SJCRH30 (cell line): ENCODE measurements around the gene AICDA. TPM values are rescaled to one million over a fixed set of nuclear protein-coding genes. Genes with fewer than 3 reads are reported as not detected.
"Not testable (repeated sequence)": the region's sequence is repeated elsewhere in the genome, so short reads cannot be mapped to it uniquely, and the experiment has no call there.

Source experiments
- DNase-seq, 2 experiments: peaks; one replicate each; pipeline ENCODE4 v3.0.0-alpha.2; 2015 to 2020
- H3K27ac ChIP-seq: fragments of 250-450 bp; sonication (Bioruptor Pico); 2 replicates; pipeline ENCODE4 v1.5.1; 2020; ENCODE audit warnings: mild to moderate bottlenecking, moderate library complexity
- H3K27me3 ChIP-seq: fragments of 250-450 bp; sonication (Bioruptor Pico); 2 replicates; pipeline ENCODE4 v1.5.1; 2020; ENCODE audit warnings: mild to moderate bottlenecking, moderate library complexity
- H3K36me3 ChIP-seq: fragments of 250-450 bp; sonication (Bioruptor Pico); 2 replicates; pipeline ENCODE4 v1.5.1; 2020; ENCODE audit warnings: mild to moderate bottlenecking, moderate library complexity
- H3K4me1 ChIP-seq: fragments of 250-450 bp; sonication (Bioruptor Pico); 2 replicates; pipeline ENCODE4 v1.5.1; 2020; ENCODE audit warnings: mild to moderate bottlenecking, moderate library complexity
- H3K4me3 ChIP-seq: fragments of 250-450 bp; sonication (Bioruptor Pico); 2 replicates; pipeline ENCODE4 v1.5.1; 2020; ENCODE audit warnings: mild to moderate bottlenecking, moderate library complexity
- H3K9me3 ChIP-seq: fragments of 250-450 bp; sonication (Bioruptor Pico); replicated peaks from 2 replicates; pipeline ENCODE4 v1.5.1; 2020; ENCODE audit warnings: mild to moderate bottlenecking, moderate library complexity
- total RNA-seq: library from RNA; depleted of rRNA; stranded (reverse); fragments of >200 nt; shearing (Covaris generic); gene quantifications from 2 replicates; pipeline ENCODE4 v1.2.3, GENCODE V29; 2014

Gene AICDA
- total RNA-seq, 1 experiment from 2014 or later: not detected

GRCh38 chr12:8635342-8636006 is 22.8 kb upstream of the AICDA start:
- H3K9me3 ChIP-seq, H3K27me3 ChIP-seq, H3K27ac ChIP-seq, H3K4me3 ChIP-seq, H3K36me3 ChIP-seq: not testable (repeated sequence)
- DNase-seq: peak in 1 of 2 experiments; percentile 24
- peaks cover 21% of the 10 kb centered on the region for H3K4me1 ChIP-seq

GRCh38 chr12:8630131-8630530 is 17.5 kb upstream of the AICDA start:
- peaks cover 10% of the 10 kb centered on the region for H3K4me1 ChIP-seq
- peak overlapping the region; percentile 54 for H3K27ac ChIP-seq
- no peaks in the 10 kb centered on the region for H3K9me3 ChIP-seq
- no peaks in the 10 kb centered on the region for H3K36me3 ChIP-seq
- H3K4me3 ChIP-seq: no peak overlapping the region
- no peaks in the 10 kb centered on the region for H3K27me3 ChIP-seq
- DNase-seq: no peak

- Histone ChIP-seq H3K4me1 (peaks cover 9% of the 10 kb centered on the region), H3K27ac (peak overlapping the region; percentile 54), H3K36me3 (no peaks in the 10 kb centered on the region), H3K4me3 (no peak overlapping the region), H3K9me3 (no peaks in the 10 kb centered on the region), H3K27me3 (no peaks in the 10 kb centered on the region)
- DNase-seq: peak; percentile 38 to 50
Observed at GRCh38 chr12:8629486-8630033, 16.9 kb upstream of the AICDA start.

GRCh38 chr12:8628731-8629130 is 16.1 kb upstream of the AICDA start:
- Histone ChIP-seq H3K4me3 (no peak overlapping the region), H3K36me3 (no peaks in the 10 kb centered on the region), H3K27me3 (no peaks in the 10 kb centered on the region), H3K9me3 (no peaks in the 10 kb centered on the region), H3K27ac (peak overlapping the region; percentile 54), H3K4me1 (peaks cover 9% of the 10 kb centered on the region)
- no peak for DNase-seq

- not testable (repeated sequence) for H3K4me1 ChIP-seq, H3K36me3 ChIP-seq, H3K27ac ChIP-seq, DNase-seq, H3K4me3 ChIP-seq, H3K9me3 ChIP-seq, H3K27me3 ChIP-seq
Observed at GRCh38 chr12:8624750-8625149, 12.1 kb upstream of the AICDA start.

GRCh38 chr12:8622646-8623045 is 10.0 kb upstream of the AICDA start:
- DNase-seq: no peak
- Histone ChIP-seq H3K9me3 (no peaks in the 10 kb centered on the region), H3K4me1 (no peaks in the 10 kb centered on the region), H3K27ac (no peak overlapping the region), H3K27me3 (0 out of 2 replicates have a peak, but pooled peaks cover 3% of the 10 kb centered on the region), H3K36me3 (no peaks in the 10 kb centered on the region), H3K4me3 (no peak overlapping the region)

GRCh38 chr12:8615206-8615605 is 2.5 kb upstream of the AICDA start:
- no peaks in the 10 kb centered on the region for H3K9me3 ChIP-seq
- no peak overlapping the region for H3K27ac ChIP-seq
- H3K4me3 ChIP-seq: no peak overlapping the region
- peaks cover 16% of the 10 kb centered on the region for H3K4me1 ChIP-seq
- H3K36me3 ChIP-seq: no peaks in the 10 kb centered on the region
- no peaks in the 10 kb centered on the region for H3K27me3 ChIP-seq
- peak in 1 of 2 experiments; percentile 31 for DNase-seq

GRCh38 chr12:8613881-8614280 is 1.2 kb upstream of the AICDA start:
- not testable (repeated sequence) for H3K4me3 ChIP-seq, H3K36me3 ChIP-seq, H3K9me3 ChIP-seq, H3K27ac ChIP-seq, H3K27me3 ChIP-seq, DNase-seq
- peaks cover 16% of the 10 kb centered on the region for H3K4me1 ChIP-seq

- Histone ChIP-seq H3K27me3 (no peaks in the 10 kb centered on the region), H3K4me3 (no peak overlapping the region), H3K9me3 (no peaks in the 10 kb centered on the region), H3K36me3 (no peaks in the 10 kb centered on the region), H3K4me1 (peaks cover 16% of the 10 kb centered on the region), H3K27ac (no peak overlapping the region)
- peak; percentile 15 to 64 for DNase-seq
Observed at GRCh38 chr12:8609061-8609570, 3.5 kb downstream of the AICDA start.

GRCh38 chr12:8606890-8607289 is 5.8 kb downstream of the AICDA start:
- no peak overlapping the region for H3K27ac ChIP-seq
- no peak overlapping the region for H3K4me3 ChIP-seq
- no peaks in the 10 kb centered on the region for H3K9me3 ChIP-seq
- peaks cover 14% of the 10 kb centered on the region for H3K4me1 ChIP-seq
- no peak for DNase-seq
- no peaks in the 10 kb centered on the region for H3K27me3 ChIP-seq
- no peaks in the 10 kb centered on the region for H3K36me3 ChIP-seq

GRCh38 chr12:8605057-8605456 is 7.6 kb downstream of the AICDA start:
- no peak for DNase-seq
- no peaks in the 10 kb centered on the region for H3K27me3 ChIP-seq
- H3K9me3 ChIP-seq: no peaks in the 10 kb centered on the region
- H3K4me1 ChIP-seq: no peaks in the 10 kb centered on the region; the same call in 1 of the 2 replicates
- H3K27ac ChIP-seq: no peak overlapping the region
- no peaks in the 10 kb centered on the region for H3K36me3 ChIP-seq
- H3K4me3 ChIP-seq: no peak overlapping the region

GRCh38 chr12:8603856-8604255 is 8.8 kb downstream of the AICDA start:
- Histone ChIP-seq H3K36me3 (no peaks in the 10 kb centered on the region), H3K27me3 (no peaks in the 10 kb centered on the region), H3K9me3 (no peaks in the 10 kb centered on the region), H3K27ac (no peak overlapping the region), H3K4me3 (no peak overlapping the region), H3K4me1 (no peaks in the 10 kb centered on the region)
- peak in 1 of 2 experiments; percentile 7 for DNase-seq

- no peaks in the 10 kb centered on the region for H3K9me3 ChIP-seq
- H3K4me3 ChIP-seq: no peak overlapping the region
- H3K27ac ChIP-seq: no peak overlapping the region
- no peaks in the 10 kb centered on the region for H3K36me3 ChIP-seq
- no peak for DNase-seq
- no peaks in the 10 kb centered on the region for H3K4me1 ChIP-seq
- no peaks in the 10 kb centered on the region for H3K27me3 ChIP-seq
Observed at GRCh38 chr12:8603286-8603685, 9.4 kb downstream of the AICDA start.

GRCh38 chr12:8596561-8596960 is 16.1 kb downstream of the AICDA start:
- no peak overlapping the region for H3K4me3 ChIP-seq
- H3K36me3 ChIP-seq: no peaks in the 10 kb centered on the region
- no peak overlapping the region for H3K27ac ChIP-seq
- H3K4me1 ChIP-seq: no peaks in the 10 kb centered on the region
- no peak for DNase-seq
- H3K27me3 ChIP-seq: no peaks in the 10 kb centered on the region
- H3K9me3 ChIP-seq: no peaks in the 10 kb centered on the region

- H3K36me3 ChIP-seq: no peaks in the 10 kb centered on the region
Observed at GRCh38 chr12:8594072-8594471, 18.6 kb downstream of the AICDA start.

GRCh38 chr12:8593246-8593645 is 19.4 kb downstream of the AICDA start:
- no peaks in the 10 kb centered on the region for H3K36me3 ChIP-seq
- no peak overlapping the region for H3K27ac ChIP-seq
- no peaks in the 10 kb centered on the region for H3K9me3 ChIP-seq
- DNase-seq: no peak
- no peak overlapping the region for H3K4me3 ChIP-seq
- no peaks in the 10 kb centered on the region for H3K4me1 ChIP-seq
- no peaks in the 10 kb centered on the region for H3K27me3 ChIP-seq

More at GRCh38 chr12:8594072-8594471, 18.6 kb downstream of the AICDA start:
- Histone ChIP-seq H3K27me3 (no peaks in the 10 kb centered on the region), H3K9me3 (no peaks in the 10 kb centered on the region), H3K4me1 (no peaks in the 10 kb centered on the region), H3K27ac (no peak overlapping the region), H3K4me3 (no peak overlapping the region)
- no peak for DNase-seq
